Panc1 (cell line): Measurements from ENCODE around the gene CTNND1. TPM values are rescaled to one million over a fixed set of nuclear protein-coding genes. Genes with fewer than 3 reads are reported as not detected.

Source experiments
- ATAC-seq: fragments of 200-7000 bp; cut with Tn5 transposase; 2 replicates; pipeline ENCODE4 v1.9.1; 2020; ENCODE audit warnings: mild to moderate bottlenecking, moderate library complexity
- BruUV-seq: library from RNA; stranded (reverse); fragments of 400-500 nt; replicated peaks from 2 replicates; lab custom pipeline; 2021; lab: Mats Ljungman, UMichigan
- CTCF ChIA-PET: fragments of 300-600 bp; sonication (Branson Sonifier 250); formaldehyde crosslinking; loops from one replicate; lab custom pipeline; 2022; ENCODE audit warnings: antibody characterized with exemption; lab: Charles Lee
- POLR2A ChIA-PET: fragments of 300-600 bp; sonication (Branson Sonifier 250); formaldehyde crosslinking; loops from one replicate; lab custom pipeline; 2022; ENCODE audit warnings: antibody characterized with exemption; lab: Charles Lee
- DNase-seq: peaks from one replicate; pipeline ENCODE4 v3.0.0-alpha.2; 2010; ENCODE audit warnings: low read depth, low spot score
- H3K27ac ChIP-seq: 2 replicates; pipeline ENCODE4 v1.5.1; 2011; ENCODE audit warnings: mild to moderate bottlenecking, low read length, inconsistent platforms
- H3K27me3 ChIP-seq: fragments of 200-500 bp; sonication (Bioruptor generic); 2 replicates; pipeline ENCODE4 v1.6.0; 2014; ENCODE audit warnings: low read length, inconsistent platforms; ENCODE audit not compliant: control insufficient read depth, insufficient read depth
- H3K36me3 ChIP-seq: fragments of 200-500 bp; sonication (Bioruptor generic); 2 replicates; pipeline ENCODE4 v1.5.1; 2014; ENCODE audit warnings: inconsistent platforms, mild to moderate bottlenecking, low read length, moderate library complexity; ENCODE audit not compliant: control insufficient read depth, insufficient read depth
- H3K4me1 ChIP-seq: 2 replicates; pipeline ENCODE4 v1.5.1; 2011; ENCODE audit warnings: inconsistent platforms, mild to moderate bottlenecking, low read length, moderate library complexity; ENCODE audit not compliant: control insufficient read depth, insufficient read depth
- H3K4me3 ChIP-seq, 2 experiments: 2 replicates each; pipeline ENCODE4 v1.5.1; 2011 to 2012; ENCODE audit warnings: low read depth in 2 of 2, low read length in 2 of 2, mild to moderate bottlenecking in 2 of 2, inconsistent platforms in 1 of 2, moderate library complexity in 1 of 2
- H3K9me3 ChIP-seq: fragments of 200-500 bp; sonication (Bioruptor generic); 2 replicates; pipeline ENCODE4 v1.5.1; 2014; ENCODE audit warnings: low read depth, mild to moderate bottlenecking, inconsistent platforms, low read length, moderate library complexity; ENCODE audit not compliant: control insufficient read depth, insufficient read depth
- CTCF ChIP-seq: fragments of 450-650 bp; IDR thresholded peaks from 2 replicates; pipeline ENCODE4 v1.5.1; 2017; ENCODE audit warnings: mild to moderate bottlenecking
- POLR2AphosphoS5 ChIP-seq: IDR thresholded peaks from 2 replicates; pipeline ENCODE4 v1.6.1; 2012; ENCODE audit warnings: mild to moderate bottlenecking, low read depth, low read length, moderate library complexity
- REST ChIP-seq, 2 experiments: IDR thresholded peaks; 2 replicates each; pipeline ENCODE4 v1.6.1; 2011 to 2012; ENCODE audit warnings: low read depth in 2 of 2, control low read depth in 1 of 2, low read length in 1 of 2, mild to moderate bottlenecking in 1 of 2, moderate library complexity in 1 of 2; ENCODE audit not compliant: insufficient read depth in 1 of 2
- SIN3A ChIP-seq: IDR thresholded peaks from 2 replicates; pipeline ENCODE4 v1.6.1; 2012; ENCODE audit warnings: low read depth, mild to moderate bottlenecking, low read length, moderate library complexity, borderline replicate concordance; ENCODE audit not compliant: insufficient read depth
- TCF7L2 ChIP-seq: IDR thresholded peaks from 2 replicates; pipeline ENCODE4 v1.6.1; 2011; ENCODE audit warnings: mild to moderate bottlenecking, low read depth, low read length, inconsistent platforms
- in situ Hi-C: cut with HindIII; loops from 2 replicates; pipeline ENCODE4 v1.10.0; 2016; ENCODE audit warnings: low sequenced_read_pairs, low pct_unique_long_range_greater_than_20kb
- intact Hi-C: fragments of 100-400 bp; cut with micrococcal nuclease; formaldehyde crosslinking; loops from one replicate; pipeline ENCODE4 v1.10.0; 2022; ENCODE audit not compliant: unreplicated experiment
- total RNA-seq: library from RNA; stranded (reverse); gene quantifications from one replicate; pipeline ENCODE4 v1.2.1, GENCODE V29; 2021; ENCODE audit not compliant: unreplicated experiment

CTNND1 gene
- total RNA-seq, 1 experiment from 2014 or later = 189 TPM

- Histone ChIP-seq H3K4me1 (peaks cover 7% of the 10 kb centered on the region), H3K9me3 (no peaks in the 10 kb centered on the region), H3K36me3 (peaks cover 60% of the 10 kb centered on the region), H3K27me3 (no peaks in the 10 kb centered on the region), H3K27ac (no peak overlapping the region), H3K4me3 (no peak overlapping the region)
- no peak for DNase-seq
- intact Hi-C loops (no loop called here), in situ Hi-C loops (no loop called here)
- ChIA-PET CTCF (no interaction called here), POLR2A (no interaction called here)
- no peak for TF ChIP-seq CTCF
- no peak for TF ChIP-seq POLR2AphosphoS5
- TF ChIP-seq TCF7L2 = no peak
- TF ChIP-seq SIN3A = no peak
- no peak for TF ChIP-seq REST (IDR thresholded peaks at IDR 0.05; ENCODE audit: insufficient read depth in 1 of 2, low read depth in 2 of 2, low read length in 1 of 2)
- BruUV-seq = no TSS peak
- no peak for ATAC-seq
Measured at GRCh38 chr11:57805780-57806179, 44.2 kb downstream of the CTNND1 start.

GRCh38 chr11:57812634-57813033 is 51.0 kb downstream of the CTNND1 start:
- in situ Hi-C loops = no loop called here
- Histone ChIP-seq H3K9me3 (no peaks in the 10 kb centered on the region), H3K36me3 (peaks cover 52% of the 10 kb centered on the region), H3K27ac (no peak overlapping the region), H3K27me3 (no peaks in the 10 kb centered on the region), H3K4me1 (no peaks in the 10 kb centered on the region), H3K4me3 (no peak overlapping the region)
- no peak for DNase-seq
- ChIA-PET CTCF (no interaction called here), POLR2A (interaction anchor here (0.6 kb wide), 1 partner anchor 9 kb away, joined by 3 read pairs; no protein-coding TSS in a partner anchor)
- intact Hi-C loops = no loop called here
- no peak for ATAC-seq
- TF ChIP-seq SIN3A (no peak), POLR2AphosphoS5 (no peak), TCF7L2 (no peak), REST (IDR thresholded peaks at IDR 0.05; ENCODE audit: insufficient read depth in 1 of 2, low read depth in 2 of 2, low read length in 1 of 2) (no peak), CTCF (no peak)
- no TSS peak for BruUV-seq
